ENCODE measurements around the gene SMG6. TPM values are rescaled to one million over a fixed set of nuclear protein-coding genes. Genes with fewer than 3 reads are reported as not detected.
"Not testable (repeated sequence)": the region's sequence is repeated elsewhere in the genome, so short reads cannot be mapped to it uniquely, and the experiment has no call there.

Gene SMG6
- total and polyA plus RNA-seq, 2 of the 4 experiments (the other 2 are of a cell fraction), result 16.3 to 30.3 TPM

DNA sequence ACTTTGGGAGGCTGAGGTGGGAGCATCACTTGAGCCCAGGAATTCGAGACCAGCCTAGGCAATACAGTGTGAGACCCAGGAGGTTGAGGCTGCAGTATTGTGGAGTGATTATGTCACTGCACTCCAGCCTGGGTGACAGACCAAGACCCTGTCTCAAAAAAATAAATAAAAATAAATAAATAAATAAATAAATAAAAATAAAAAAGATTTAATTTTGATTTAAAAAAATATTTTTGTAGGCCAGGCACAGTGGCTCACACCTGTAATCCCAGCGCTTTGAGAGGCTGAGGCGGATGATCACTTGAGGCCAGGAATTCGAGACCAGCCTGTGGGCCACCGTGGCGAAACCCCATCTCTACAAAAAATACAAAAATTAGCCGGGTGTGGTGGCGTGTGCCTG is 104.2 kb downstream of the SMG6 start:
- Histone ChIP-seq H2BK20ac (ENCODE audit: low read depth, low read length) (peak overlapping the region; percentile 39; the same call in 1 of the 2 replicates), H3K4me2 (ENCODE audit: low read depth, low read length) (peak overlapping the region; percentile 2; the same call in 1 of the 2 replicates), H4K8ac (ENCODE audit: low read depth in 2 of 2, low read length in 2 of 2) (0 out of 4 replicates have a peak overlapping the region, but pooled peaks of 1 of the 2 experiments have one; percentile 7), H3K4ac (ENCODE audit: low read depth, low read length) (peak overlapping the region; percentile 64; the same call in 1 of the 2 replicates), H3K79me1 (ENCODE audit: low read depth in 1 of 2, low read length in 2 of 2) (peaks cover 34 to 71% of the 10 kb centered on the region in 2 experiments), H3K23ac (ENCODE audit: low read depth, low read length) (peak overlapping the region; percentile 0; the same call in 1 of the 2 replicates), H3K27ac (ENCODE audit: insufficient read depth, low read length) (peak overlapping the region; percentile 61; the same call in 1 of the 2 replicates), H2BK5ac (ENCODE audit: low read depth, low read length, poor library complexity, severe bottlenecking) (peak overlapping the region; percentile 69), H3K56ac (ENCODE audit: extremely low read depth, insufficient read depth, low read length) (peak overlapping the region; percentile 47; the same call in 1 of the 2 replicates), H2BK120ac (ENCODE audit: low read depth, low read length) (0 out of 2 replicates have a peak overlapping the region, but pooled peaks have one; percentile 41)
- H3K4me3 ChIP-seq (ENCODE audit: insufficient read depth, low read depth, low read length); H3K18ac ChIP-seq (ENCODE audit: low read depth, low read length); H3K36me3 ChIP-seq (ENCODE audit: control insufficient read depth, insufficient read depth, low read length); H2AK9ac ChIP-seq (replicated peaks; ENCODE audit: low read depth, low read length, poor library complexity); H3K9me1 ChIP-seq (ENCODE audit: insufficient read depth, low read length); CTCF ChIA-PET; BruUV-seq (replicated peaks); H4K91ac ChIP-seq (ENCODE audit: insufficient read depth, low read depth, low read length); H2BK15ac ChIP-seq (ENCODE audit: low read depth, low read length); H4K5ac ChIP-seq (ENCODE audit: low read depth, low read length); POLR2A ChIA-PET (ENCODE audit: unreplicated experiment); dilution Hi-C loops (cut with HindIII; ENCODE audit: low sequenced_read_pairs, unreplicated experiment); H4K20me1 ChIP-seq (ENCODE audit: insufficient read depth, low read length); H3K27me3 ChIP-seq (ENCODE audit: control insufficient read depth, insufficient read depth, low read length); DNase-seq; H3K4me1 ChIP-seq (ENCODE audit: control insufficient read depth, insufficient read depth, low read length); intact Hi-C loops (cut with micrococcal nuclease); H2AFZ ChIP-seq (replicated peaks; ENCODE audit: low read length, poor library complexity); in situ Hi-C loops (cut with MboI; ENCODE audit: low sequenced_read_pairs); H3K14ac ChIP-seq (replicated peaks; ENCODE audit: low read depth, low read length); H3K9me3 ChIP-seq (ENCODE audit: control insufficient read depth, insufficient read depth, low read length); H2AK5ac ChIP-seq (ENCODE audit: low read depth, low read length); H3K9ac ChIP-seq (ENCODE audit: low read depth, low read length): not testable (repeated sequence)
- ATAC-seq (ENCODE audit: low read depth), result peak; percentile 29; the same call in 1 of the 2 replicates
- 92% methylated on average over 2 of the region's 8 CpGs; no CpG with 5 or more reads in 1 of the 2 experiments for WGBS, 2 experiments (ENCODE audit: extremely low coverage in 2 of 2, insufficient read length in 1 of 2)
